Inferior parietal cortex (tissue), 1 donor: ENCODE results near the gene PCSK4.
"Not testable (repeated sequence)": the region's sequence is repeated elsewhere in the genome, so short reads cannot be mapped to it uniquely, and the experiment has no call there.

Experiments
- DNase-seq: peaks from one replicate; pipeline ENCODE4 v3.0.0-alpha.2; 2016; ENCODE audit errors: extremely low spot score

Gene PCSK4

DNA sequence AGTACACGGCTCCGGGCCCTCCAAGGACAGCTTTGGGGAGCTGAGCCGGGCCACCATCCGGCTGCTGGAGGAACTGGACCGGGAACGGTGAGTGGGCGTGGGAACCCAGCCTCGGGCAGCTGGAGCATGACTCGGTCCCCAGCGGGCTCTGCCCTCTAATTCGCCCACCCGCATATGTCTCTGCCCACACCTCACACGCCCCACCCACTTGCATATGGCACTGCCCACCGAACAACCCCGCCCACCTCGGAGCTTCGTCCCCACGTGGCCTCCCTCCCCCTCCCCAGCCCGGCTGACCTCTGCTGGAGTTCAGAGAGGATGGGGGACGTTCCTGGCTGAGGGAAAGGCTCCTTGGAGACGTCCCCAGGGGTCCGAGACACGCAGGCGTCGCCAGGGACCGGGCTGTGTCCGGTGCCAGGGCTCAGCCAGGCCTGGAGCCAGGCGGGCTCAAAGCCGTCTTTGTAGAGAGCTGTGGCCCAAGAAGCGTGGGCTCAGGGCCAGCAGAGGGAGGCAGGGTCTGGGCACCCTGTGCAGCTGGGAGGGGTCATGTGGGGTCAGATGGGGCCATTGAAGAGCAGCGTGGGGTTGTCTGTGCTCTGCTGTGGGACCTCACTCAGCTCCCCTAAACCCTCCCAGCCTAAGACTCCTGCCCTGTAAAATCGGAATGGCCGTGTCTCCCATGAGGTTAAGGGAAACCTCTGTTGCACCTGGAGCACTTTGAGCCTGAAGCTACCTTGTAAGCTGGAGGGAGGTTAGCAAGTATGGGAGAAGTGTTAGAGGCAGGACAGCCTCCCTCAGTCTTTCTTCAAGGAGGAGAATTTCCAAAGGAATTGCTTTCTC is 36.4 kb downstream of the PCSK4 start:
- DNase-seq, result peak; percentile 85

DNA sequence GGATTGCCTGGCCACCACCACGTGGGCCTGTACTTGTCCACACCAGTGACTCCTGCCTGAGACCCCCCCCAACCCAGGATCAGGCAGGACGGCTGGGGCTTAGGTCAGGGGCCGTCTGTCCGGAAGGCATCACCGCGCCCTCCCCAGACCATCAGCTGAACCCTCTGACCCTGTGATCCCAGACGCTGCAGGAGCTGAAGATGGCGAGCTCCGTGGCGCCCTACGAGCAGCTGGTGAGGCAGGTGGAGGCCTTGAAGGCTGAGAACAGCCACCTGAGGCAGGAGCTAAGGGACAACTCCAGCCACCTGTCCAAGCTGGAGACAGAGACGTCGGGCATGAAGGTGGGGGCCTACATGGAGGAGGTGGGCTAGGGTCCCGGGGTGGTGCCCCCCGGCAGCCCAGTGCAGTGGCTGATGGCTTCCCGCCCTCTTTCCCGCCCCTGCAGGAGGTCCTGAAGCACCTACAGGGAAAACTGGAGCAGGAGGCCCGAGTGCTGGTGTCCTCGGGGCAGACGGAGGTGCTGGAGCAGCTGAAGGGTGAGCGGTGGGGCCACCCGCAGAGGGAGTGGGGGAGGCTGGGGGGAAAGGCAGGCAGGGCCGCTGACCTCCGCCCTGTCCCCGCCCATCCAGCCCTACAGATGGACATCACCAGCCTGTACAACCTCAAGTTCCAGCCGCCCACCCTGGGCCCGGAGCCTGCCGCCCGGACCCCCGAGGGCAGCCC is 37.2 kb downstream of the PCSK4 start:
- DNase-seq, result no peak

DNA sequence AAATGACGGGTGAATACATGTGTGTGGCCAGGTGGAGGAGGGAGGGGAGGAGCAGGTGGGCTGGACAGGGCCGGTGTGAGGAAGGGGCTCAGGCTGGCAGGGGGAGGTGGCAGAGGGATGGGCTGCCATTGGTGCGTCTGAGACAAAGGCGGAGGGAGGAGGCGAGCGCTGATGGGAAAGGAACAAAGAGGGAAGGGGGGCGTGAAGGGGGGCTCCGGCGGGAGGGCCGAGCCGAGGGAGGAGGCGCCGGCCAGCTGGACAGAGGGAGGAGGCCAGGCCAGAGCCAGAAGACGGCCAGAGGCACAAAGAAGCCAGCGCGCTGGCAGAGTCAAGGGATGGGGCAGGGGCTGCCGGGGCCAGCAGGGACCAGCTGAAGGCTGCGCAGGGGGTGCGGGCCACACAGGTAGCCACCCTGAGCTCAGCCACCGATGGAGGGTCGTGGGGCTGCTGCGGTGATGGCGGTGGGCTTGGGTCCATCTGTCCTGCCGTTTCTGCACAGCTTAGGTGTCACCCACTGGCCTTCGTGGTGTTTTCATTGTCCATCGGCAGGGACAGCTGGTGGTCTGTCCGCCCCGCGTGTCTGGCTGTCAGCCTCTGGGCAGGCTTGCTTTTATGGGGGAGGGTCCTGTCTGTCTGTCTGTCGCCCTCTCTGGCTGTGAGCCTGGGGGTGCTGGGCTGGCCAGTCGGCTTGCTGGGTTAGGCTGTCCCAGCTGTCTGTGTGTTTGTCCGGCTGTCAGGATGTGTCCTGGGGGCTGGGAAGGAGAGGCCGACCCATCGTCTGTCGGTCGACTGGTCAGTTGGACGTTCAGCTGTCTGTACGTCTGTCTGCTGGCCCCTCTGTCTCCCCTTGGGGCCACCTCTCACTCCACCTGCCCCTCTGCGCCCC is 38.0 kb downstream of the PCSK4 start:
- no peak for DNase-seq

DNA sequence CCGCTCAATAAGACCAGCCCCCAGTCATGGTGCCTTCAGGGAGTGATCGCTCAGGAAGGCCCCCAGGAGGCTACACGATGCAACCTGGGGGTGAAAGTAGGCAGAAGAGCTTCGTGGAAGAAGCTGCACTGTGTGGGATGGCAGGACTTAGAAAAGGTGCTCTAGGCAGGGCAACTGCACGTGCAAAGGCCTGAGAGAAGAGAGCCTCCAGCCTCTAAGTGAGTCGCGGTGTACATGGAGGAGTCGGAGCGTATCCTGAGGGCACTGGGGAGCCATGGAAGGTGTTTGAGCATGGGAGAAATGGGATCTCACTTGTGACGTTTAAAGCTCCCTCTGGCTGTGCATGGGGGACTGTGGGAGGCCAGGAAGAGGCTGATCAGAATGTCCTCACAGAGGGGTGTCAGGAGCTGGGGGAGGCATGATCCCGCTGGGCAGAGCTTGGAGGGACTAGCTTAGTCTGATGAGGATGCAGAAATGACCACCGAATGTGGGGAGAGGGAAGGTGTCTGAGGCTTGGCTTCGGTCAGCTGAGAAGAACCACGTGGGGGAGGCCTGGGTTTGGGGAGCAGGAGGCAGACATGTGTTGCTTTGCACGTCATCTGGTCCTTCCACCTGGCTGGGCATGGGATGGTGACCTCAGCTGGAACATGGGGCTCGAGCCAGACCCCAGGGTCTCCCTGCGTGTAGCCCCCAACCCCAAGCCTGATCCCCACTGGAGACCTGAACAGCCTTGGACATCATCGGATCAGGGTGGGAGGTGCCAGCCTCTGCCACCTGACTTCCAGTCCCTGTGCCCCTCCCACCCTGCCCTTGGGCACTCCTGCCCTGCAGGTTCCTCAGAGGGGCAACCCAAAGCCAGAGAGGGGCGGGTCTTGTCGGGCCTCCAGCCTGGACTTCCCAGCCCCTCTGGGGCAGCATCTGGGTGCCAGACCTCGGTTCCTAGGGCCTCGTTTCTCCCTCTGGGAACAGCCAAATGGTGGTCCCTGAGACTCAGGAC is 39.1 kb downstream of the PCSK4 start:
- no peak for DNase-seq

DNA sequence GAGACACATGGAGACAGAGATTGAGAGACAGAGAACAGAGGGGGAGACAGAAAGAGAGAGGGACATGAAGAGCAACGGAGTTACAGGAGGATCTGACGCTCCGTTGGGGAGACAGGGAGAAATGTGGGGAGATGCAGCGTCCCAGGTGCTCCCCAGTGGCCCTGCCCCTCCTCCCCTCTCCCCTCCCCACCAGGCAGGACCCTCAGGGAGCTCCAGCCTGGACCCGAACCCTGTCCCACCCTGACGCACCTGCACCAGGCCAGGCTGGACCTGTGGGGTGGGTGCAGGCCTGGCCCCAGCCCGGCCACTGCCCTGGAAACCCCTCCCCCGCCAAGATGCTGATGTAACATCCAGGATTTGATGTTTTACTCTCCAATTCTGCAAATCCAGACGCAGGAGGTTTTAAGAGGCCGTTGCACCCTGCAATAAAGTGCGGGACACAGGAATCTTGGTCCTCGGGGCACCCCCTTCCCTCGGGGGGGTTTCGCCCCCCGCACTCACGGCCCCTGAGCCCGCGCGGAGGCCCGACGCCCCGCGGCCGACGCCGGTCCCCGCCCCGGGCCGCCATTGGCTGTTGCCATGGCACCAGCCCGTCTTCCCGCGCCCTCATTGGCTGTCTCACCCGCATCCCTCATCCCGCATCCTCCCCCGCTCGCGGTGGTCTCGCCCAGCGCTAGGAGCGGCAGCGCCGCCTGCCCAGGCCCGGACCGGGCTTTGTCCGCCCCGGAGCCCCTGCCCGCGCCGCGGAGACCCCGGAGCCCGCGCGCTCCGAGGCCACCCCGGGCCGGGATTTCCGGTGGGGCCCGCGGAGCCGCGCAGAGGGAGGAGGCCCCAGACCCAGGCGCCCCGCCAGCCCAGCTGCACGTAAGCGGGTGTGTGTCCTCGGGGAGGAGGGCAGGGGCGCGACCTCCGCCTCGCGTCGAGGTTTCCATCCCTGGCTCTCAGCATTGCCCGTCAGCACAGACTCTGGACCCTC is 40.4 kb downstream of the PCSK4 start, which contains the start of gene APC2:
APC2 (plus strand) TSS at position 655 of the 976 bp plus-strand sequence. CDS start 2,881 bp downstream, outside the sequence.
- DNase-seq, result peak; percentile 85

DNA sequence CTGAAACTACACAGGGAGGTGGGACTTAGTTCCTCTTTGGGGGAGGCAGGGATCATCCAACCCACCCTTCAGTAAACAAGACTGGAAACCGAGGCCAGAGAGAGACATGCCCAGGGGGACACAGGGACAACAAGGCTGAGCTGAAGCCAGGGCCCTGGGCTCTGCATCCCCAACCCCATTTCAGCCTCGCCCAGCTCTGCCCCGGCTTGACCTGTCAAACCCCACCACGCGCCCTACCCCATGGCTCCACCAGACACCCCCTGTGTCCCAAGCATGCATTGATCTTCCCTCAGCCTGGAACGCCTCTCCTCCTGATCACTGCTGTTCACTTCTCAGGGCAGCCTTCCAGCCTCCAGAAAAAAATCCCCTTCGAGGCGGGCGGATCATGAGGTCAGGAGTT is 42.2 kb downstream of the PCSK4 start:
- no peak for DNase-seq

DNA sequence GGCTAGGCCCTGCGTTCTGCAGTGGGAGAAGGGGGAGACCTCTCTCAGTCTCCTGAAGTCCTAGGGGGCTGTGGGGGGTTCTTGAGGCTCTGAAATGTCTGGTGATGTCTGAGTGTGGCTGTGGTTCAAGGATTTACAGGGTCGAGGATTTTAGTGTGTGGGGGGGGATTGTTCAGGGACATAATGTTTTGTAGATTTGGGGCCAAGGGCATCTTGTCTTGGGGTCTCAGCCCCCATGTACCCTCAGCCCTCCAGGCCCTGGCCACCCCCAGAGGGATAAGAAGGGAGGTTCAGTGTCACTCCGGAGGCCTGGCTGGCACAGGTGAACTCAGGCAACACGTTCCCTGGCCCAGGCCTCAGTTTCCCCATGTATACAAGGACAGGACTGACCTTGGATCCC is 42.6 kb downstream of the PCSK4 start:
- DNase-seq, result no peak

DNA sequence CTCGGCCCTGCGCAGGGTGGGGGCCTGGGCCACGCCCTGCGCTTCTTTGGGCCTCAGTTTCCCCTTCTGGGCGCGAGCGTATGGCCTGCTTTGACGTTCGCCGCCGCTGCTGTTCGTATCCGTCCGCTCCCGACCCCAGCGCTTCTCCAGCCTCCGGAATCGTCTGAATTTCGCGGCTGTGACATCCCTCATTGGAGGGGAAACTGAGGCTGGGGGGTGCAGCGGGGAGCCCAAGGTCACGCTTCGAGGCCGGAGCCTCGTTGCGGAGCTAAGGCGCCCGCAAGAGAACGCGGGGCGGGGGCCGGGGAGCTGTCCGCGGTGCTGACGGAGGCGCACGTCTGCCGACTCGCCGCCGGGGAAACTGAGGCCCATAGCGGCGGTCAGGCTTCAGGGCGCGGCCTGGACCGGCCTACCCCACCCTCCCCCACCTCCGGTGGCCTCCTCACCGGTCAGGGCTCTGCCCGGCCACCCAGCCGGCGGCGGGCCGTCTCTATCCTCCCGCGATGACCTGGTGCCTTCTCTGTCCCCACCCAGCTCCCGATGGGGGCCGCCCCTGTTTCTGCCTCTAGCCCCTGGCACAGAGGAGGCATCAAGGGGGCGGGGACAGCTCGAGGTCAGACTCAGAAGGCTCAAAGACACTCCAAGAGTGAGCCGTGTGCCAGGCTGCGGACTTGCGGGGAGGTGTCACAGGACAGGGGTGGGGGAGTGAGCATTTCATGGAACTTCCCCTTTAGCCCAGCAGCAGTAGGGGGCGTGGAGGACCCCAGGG is 43.3 kb downstream of the PCSK4 start:
- no peak for DNase-seq

DNA sequence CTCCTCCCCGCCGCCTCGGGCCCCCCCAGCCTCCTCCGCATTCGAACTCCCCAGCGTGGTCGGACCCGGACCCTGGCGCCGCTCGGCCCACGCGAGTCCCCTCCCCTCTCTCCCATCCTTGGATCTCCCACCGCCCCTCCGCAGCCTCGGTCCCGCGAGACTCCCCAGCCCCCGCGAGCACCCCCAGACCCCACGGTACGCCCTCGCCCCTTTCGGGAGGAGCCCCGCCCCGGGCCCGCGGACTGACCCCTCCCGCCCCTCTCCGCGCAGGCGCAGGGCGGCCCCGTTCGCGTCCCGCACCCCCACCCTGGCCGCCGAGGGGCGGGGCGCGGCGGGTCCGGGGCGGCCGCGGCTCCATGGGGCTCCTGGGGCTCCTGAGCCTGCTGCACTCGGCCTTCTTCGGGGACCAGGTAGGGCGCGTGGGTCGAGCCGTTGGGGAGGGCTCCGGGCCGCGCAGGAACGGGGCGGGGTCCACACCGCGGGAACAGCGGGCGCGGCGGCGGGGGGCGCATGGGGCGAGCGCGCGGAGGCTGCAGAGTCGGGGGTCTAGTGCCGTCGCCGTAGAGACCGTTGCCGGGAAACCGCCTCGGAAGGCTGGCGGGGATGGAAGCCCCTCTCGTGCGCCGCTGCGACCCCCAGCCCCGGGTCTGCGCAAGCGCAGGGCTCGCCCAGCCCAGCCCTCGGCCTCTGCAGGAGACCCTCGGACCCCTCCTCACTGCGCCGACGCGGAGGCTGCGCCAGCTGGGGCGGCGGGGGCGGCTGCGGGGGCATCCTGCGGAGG is 44.0 kb downstream of the PCSK4 start:
- peak; percentile 59 for DNase-seq

DNA sequence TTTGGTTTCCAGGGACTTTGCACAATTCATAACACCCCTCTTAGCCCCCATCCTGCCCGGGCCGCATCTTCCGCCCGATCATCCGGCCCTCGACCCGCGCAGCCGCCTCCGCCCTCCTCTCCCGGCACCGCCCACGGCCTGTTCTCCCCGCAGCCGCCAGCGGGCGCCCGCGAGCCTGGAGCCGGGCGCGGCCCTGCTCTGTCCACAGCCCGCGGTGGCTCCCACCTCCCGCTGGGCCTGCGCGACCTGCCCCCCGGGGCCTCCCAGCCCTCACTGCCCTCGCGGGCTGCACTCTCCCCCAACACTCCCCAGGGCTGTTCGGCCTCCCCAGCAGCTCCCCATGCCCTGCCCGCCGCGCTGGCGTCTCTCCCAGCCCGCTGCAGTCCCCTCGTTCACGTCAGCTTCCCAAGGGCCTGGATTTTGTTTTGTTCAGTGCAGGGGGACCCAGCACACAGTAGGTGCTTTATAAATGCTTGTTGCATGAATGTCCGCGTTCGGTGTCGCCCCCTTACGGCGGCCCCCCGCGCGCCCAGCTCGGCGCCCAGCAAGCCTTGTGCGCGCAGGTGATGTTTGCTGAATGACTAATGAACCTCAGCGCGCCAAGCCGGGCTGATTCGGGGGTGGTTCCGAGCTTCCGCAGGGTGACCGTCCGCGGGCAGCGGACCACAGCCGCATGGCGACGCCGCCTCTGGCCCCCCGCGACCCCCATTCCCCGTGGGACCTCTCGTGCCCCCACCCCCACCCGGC is 44.8 kb downstream of the PCSK4 start:
- peak; percentile 83 for DNase-seq

DNA sequence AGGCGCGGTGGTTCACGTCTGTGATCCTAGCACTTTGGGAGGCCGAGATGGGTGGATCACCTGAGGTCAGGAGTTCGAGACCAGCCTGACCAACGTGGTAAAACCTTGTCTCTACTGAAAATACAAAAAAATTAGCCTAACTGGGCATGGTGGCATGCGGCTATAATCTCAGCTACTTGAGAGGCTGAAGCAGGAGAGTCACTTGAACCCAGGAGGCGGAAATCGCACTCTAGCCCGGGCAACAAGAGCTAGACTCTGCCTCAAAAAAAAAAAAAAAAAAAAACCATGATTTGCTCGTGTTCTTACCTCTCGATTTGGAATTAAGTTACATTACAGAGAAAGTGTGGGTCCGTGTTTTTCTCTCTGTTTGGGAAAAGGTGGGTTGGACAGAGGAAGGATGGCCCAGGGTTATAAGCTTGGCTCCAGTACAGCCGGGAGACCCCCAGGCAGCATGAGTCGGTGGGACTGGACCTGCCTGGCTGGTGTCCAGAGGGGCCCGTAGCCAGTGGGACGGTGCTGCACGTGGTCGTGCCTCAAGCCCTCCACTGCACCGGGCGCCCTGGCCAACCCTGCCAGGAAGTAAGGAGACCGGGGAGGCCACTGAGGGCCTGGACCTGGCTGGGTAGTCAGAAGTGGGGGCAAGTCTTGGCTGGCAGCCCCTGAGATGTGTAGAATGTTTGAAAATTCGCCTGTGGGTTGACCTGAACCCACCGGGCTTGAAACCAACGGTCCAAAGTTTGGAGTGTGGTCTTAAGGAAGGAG is 48.3 kb downstream of the PCSK4 start:
- DNase-seq, result no peak

DNA sequence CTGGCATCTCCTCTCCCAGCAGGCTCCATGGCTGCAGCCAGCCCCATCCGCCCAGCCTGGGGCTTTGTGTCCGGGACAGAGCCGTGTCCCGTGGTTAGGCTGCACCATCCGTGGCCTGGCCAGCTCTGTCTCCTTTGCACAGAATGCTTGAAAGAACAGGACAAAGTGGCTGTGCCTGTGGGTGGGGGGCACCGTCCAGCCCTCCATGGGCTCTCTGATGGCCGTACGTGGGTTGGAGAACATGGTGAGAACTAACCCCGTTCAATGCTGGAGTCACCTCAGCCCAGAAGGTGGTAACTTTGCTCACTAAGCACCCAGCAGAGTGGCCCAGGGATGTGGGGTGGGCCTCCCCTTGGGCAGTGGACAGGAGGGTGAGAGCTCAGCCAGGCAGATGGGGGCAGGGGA is 49.1 kb downstream of the PCSK4 start:
- no peak for DNase-seq

DNA sequence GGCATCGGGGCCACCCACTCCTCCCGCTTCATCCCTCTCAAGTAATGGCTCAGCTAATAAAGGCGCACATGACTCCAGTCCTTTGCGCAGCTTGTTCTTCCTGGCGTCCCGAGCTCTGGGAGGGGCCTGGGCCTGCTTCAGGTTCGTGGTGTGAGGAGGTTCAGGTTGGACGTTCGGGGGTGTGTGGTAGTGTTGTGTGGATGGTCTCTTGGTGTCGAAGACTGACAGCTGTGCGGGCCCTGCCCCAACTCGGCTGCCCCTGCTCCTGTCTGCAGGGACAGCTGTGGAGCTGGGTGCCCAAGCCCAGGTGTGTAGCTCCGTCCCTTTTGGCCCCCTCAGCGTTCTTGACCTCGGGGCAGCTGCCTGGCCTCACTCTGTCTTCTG is 49.7 kb downstream of the PCSK4 start:
- no peak for DNase-seq

DNA sequence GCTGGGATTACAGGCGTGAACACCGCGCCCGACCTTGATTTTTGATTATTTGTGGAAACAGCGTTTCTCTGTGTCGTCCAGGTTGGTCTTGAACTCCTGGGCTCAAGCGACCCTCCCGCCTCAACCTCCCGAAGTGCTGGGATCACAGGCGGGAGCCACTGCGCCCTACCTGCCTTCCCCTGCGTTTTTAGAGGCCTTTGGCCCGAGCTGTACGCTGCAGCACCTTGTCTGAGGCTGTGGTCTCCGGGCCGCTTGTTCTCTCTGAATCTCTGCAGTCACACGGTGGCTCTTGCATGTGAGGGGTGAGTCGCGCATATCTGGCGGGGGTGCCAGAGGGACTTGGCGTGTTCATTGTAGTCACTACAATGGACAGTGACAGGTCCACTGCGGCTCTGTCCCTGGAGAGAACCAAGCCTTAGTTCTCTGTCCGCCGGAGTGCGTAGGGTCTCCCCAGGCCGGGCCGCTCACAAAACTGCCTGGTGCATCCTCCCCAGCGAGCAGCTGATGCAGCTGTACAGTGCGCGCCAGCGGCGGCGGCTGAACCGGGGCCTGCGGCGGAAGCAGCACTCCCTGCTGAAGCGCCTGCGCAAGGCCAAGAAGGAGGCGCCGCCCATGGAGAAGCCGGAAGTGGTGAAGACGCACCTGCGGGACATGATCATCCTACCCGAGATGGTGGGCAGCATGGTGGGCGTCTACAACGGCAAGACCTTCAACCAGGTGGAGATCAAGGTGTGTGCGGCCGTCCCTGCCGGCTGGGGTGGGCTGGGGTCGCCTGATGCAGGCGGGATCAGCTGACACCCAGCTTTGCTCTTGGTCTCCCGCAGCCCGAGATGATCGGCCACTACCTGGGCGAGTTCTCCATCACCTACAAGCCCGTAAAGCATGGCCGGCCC is 50.4 kb downstream of the PCSK4 start:
- DNase-seq, result not testable (repeated sequence)

DNA sequence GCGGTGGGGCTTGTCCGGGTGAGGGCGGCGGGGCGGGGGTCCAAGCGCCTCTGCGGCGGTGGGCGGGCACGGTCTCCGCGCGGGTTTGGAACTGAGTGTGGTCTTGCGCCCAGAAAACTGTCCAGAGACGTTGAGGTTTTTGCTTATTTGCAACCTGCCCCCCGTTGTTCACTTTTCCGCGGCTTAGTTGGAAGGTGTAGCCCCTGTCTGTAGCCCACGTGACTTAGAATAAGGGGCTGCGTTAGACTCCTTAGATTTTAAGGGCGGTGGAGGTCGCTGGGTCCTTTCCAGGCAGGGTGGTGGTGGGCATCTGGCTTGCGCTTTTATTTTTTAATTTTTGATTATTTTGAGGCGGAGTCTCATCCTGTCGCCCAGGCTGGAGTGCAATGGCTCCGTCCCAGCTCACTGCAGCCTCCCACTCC is 51.2 kb downstream of the PCSK4 start:
- no peak for DNase-seq
